Ascending aorta (tissue), 2 donors: ENCODE measurements around the gene TES. TPM values are rescaled to one million over a fixed set of nuclear protein-coding genes. Genes with fewer than 3 reads are reported as not detected.

Experiments used
- DNase-seq, 2 donors: peaks; one replicate each; pipeline ENCODE4 v3.0.0-alpha.2; 2019; ENCODE audit warnings: low spot score in 2 of 2
- H3K27ac ChIP-seq, 2 donors: fragments of 200-600 bp; sonication (generic); one replicate each; pipeline ENCODE4 v1.5.1; 2016 to 2017; ENCODE audit warnings: mild to moderate bottlenecking in 1 of 2
- H3K27me3 ChIP-seq: fragments of 200-600 bp; sonication (generic); one replicate; pipeline ENCODE4 v1.5.1; 2017
- H3K36me3 ChIP-seq, 2 donors: fragments of 200-600 bp; sonication (generic); one replicate each; pipeline ENCODE4 v1.5.1; 2016
- H3K4me1 ChIP-seq, 2 donors: fragments of 200-600 bp; sonication (generic); one replicate each; pipeline ENCODE4 v1.5.1; 2016 to 2017; ENCODE audit warnings: mild to moderate bottlenecking in 1 of 2
- H3K4me3 ChIP-seq, 2 donors: fragments of 200-600 bp; sonication (generic); one replicate each; pipeline ENCODE4 v1.5.1; 2016 to 2017; ENCODE audit warnings: mild to moderate bottlenecking in 1 of 2
- H3K9me3 ChIP-seq, 2 donors: fragments of 200-600 bp; sonication (generic); one replicate each; pipeline ENCODE4 v1.5.1; 2016
- CTCF ChIP-seq, 3 experiments: fragments of 200-600 bp in 2 of 3; fragments of 450-650 bp in 1 of 3; sonication (generic) in 2 of 3; IDR thresholded peaks; one replicate each; pipeline ENCODE4 v1.5.1; 2016 to 2019; ENCODE audit warnings: antibody characterized with exemption in 3 of 3, mild to moderate bottlenecking in 1 of 3, moderate library complexity in 1 of 3
- intact Hi-C: fragments of 100-400 bp; cut with DNase I; formaldehyde crosslinking; loops from one replicate; pipeline ENCODE4 v1.15.1; 2023
- total RNA-seq: library from RNA; depleted of rRNA; stranded (reverse); fragments of >200 nt; gene quantifications from one replicate; pipeline ENCODE4 v1.1.0, GENCODE V29; 2016

Gene TES
- total RNA-seq, 1 donor from 2014 or later = 108 TPM

- no peaks in the 10 kb centered on the region for H3K27me3 ChIP-seq
- H3K36me3 ChIP-seq = peaks cover 37 to 79% of the 10 kb centered on the region in 2 donors
- DNase-seq = no peak
- peaks cover 0 to 2% of the 10 kb centered on the region in 2 donors for H3K4me1 ChIP-seq
- H3K27ac ChIP-seq = no peak overlapping the region
- no peaks in the 10 kb centered on the region for H3K9me3 ChIP-seq
- H3K4me3 ChIP-seq = no peak overlapping the region
- TF ChIP-seq CTCF (IDR thresholded peaks at IDR 0.05) = no peak
- intact Hi-C loops = no loop called here
Measured at GRCh38 chr7:116252249-116252648, 41.9 kb downstream of the TES start.

DNA sequence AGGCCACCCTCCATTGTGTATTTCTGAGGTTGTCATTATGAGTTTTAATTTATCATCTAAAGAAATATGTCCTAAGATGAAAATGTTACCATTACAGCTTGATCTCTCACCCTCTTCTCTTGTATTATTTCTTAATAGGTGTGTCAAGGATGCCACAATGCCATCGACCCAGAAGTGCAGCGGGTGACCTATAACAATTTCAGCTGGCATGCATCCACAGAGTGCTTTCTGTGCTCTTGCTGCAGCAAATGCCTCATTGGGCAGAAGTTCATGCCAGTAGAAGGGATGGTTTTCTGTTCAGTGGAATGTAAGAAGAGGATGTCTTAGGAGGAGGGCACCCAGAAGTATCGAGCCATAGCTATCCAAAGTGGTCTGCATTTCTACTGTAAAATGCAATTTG is 46.8 kb downstream of the TES start:
- Histone ChIP-seq H3K4me3 (no peak overlapping the region), H3K4me1 (peaks cover 0 to 6% of the 10 kb centered on the region in 2 donors), H3K9me3 (no peaks in the 10 kb centered on the region), H3K27me3 (no peaks in the 10 kb centered on the region), H3K36me3 (peaks cover 22 to 55% of the 10 kb centered on the region in 2 donors), H3K27ac (no peak overlapping the region)
- intact Hi-C loops = loop anchor here (5.0 kb wide), 1 partner anchor 550 kb away; no protein-coding TSS in a partner anchor
- DNase-seq = no peak
- TF ChIP-seq CTCF (IDR thresholded peaks at IDR 0.05) = no peak

- Histone ChIP-seq H3K27ac (peak overlapping the region; percentile 0 to 46), H3K4me1 (peaks cover 0 to 6% of the 10 kb centered on the region in 2 donors), H3K27me3 (no peaks in the 10 kb centered on the region), H3K36me3 (peaks cover 6 to 43% of the 10 kb centered on the region in 2 donors), H3K4me3 (no peak overlapping the region), H3K9me3 (no peaks in the 10 kb centered on the region)
- intact Hi-C loops = loop anchor here (1.0 to 5.0 kb wide), 3 partner anchors 268 to 549 kb away; no protein-coding TSS in a partner anchor
- no peak for DNase-seq
- TF ChIP-seq CTCF (IDR thresholded peaks at IDR 0.05) = peak; percentile 64 to 77 (median 75)
Measured at GRCh38 chr7:116258734-116259133, 48.4 kb downstream of the TES start.

GRCh38 chr7:116259156-116259870 is 49.0 kb downstream of the TES start:
- H3K4me1 ChIP-seq = peaks cover 0 to 6% of the 10 kb centered on the region in 2 donors
- H3K9me3 ChIP-seq = no peaks in the 10 kb centered on the region
- no peaks in the 10 kb centered on the region for H3K27me3 ChIP-seq
- H3K36me3 ChIP-seq = peaks cover 4 to 37% of the 10 kb centered on the region in 2 donors
- no peak for TF ChIP-seq CTCF (IDR thresholded peaks at IDR 0.05)
- DNase-seq = no peak
- no peak overlapping the region for H3K4me3 ChIP-seq
- H3K27ac ChIP-seq = peak overlapping the region; percentile 0 to 46
- intact Hi-C loops = loop anchor here (1.0 to 5.0 kb wide), 3 partner anchors 267 to 548 kb away; no protein-coding TSS in a partner anchor

GRCh38 chr7:116259871-116260440 is 49.6 kb downstream of the TES start:
- H3K9me3 ChIP-seq = no peaks in the 10 kb centered on the region
- no peaks in the 10 kb centered on the region for H3K27me3 ChIP-seq
- peaks cover 0 to 6% of the 10 kb centered on the region in 2 donors for H3K4me1 ChIP-seq
- H3K36me3 ChIP-seq = peaks cover 3 to 30% of the 10 kb centered on the region in 2 donors
- intact Hi-C loops = loop anchor here (1.0 to 5.0 kb wide), 3 partner anchors 266 to 547 kb away; no protein-coding TSS in a partner anchor
- TF ChIP-seq CTCF (IDR thresholded peaks at IDR 0.05) = no peak
- peak overlapping the region in 1 of 2 donors; percentile 46 for H3K27ac ChIP-seq
- DNase-seq = no peak
- no peak overlapping the region for H3K4me3 ChIP-seq
